ENCODE data around the gene GOT1. TPM values are rescaled to one million over a fixed set of nuclear protein-coding genes. Genes with fewer than 3 reads are reported as not detected.

The GOT1 gene
- total and polyA plus RNA-seq, 2 of the 8 experiments (the other 6 are each of a cell fraction or from before 2014, with no cell fraction given): 16.7 to 47.0 TPM

DNA sequence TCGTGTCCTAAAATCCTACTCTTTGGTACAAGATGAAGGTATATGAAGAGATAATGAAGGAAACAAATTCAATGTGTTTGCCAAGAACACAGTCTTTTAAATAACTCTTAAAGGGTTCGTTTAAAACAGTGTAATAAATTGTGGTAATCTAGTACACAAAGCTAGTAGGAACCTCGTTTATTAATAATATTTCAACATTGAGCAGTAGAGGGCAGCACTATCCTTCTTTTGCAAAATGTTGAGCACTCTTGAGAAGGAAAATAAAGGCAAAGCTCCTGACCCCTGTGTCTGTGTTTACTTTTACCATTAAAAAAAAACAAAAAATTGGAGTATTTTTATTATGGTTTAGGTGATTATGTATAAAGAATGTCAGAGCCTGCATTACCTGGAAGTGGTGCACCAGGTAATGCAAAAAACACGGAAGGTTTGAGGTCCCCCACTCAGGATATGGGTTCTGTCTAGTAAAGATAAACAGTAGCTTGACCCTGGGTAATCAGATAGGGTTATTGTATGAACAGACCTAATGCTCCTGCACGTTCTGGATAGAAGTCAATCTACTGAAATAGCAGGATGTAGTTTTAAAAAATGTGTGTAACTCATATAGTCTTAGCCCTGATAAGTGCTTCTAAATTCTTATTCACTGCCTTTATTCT, 5.7 kb upstream of the GOT1 start:
- H3K56ac ChIP-seq (replicated peaks; ENCODE audit: insufficient read length, low read depth, low read length): no peak overlapping the region
- H2BK20ac ChIP-seq (ENCODE audit: low read length): no peak overlapping the region
- H3K4me2 ChIP-seq (ENCODE audit: insufficient read depth in 1 of 2, low read depth in 2 of 2, low read length in 2 of 2): no peak overlapping the region
- no peak for FAIRE-seq
- no peak overlapping the region for H3K4ac ChIP-seq (replicated peaks; ENCODE audit: insufficient read length, low read depth, low read length)
- H4K5ac ChIP-seq (ENCODE audit: insufficient read length, low read depth, low read length): no peak overlapping the region
- no peaks in the 10 kb centered on the region for H3K27me3 ChIP-seq (replicated peaks in 1 of 4; ENCODE audit: control insufficient read depth in 3 of 4, extremely low read depth in 1 of 4, insufficient read depth in 3 of 4, low read length in 3 of 4)
- H3K27ac ChIP-seq (ENCODE audit: low read depth, low read length): no peak overlapping the region
- WGBS, 2 experiments (ENCODE audit: extremely low coverage in 1 of 2, insufficient coverage in 1 of 2, insufficient read length in 1 of 2, insufficient replicate concordance in 2 of 2, low coverage in 1 of 2, low lambda C conversion rate in 2 of 2, missing lambda C conversion rate in 1 of 2): 50% methylated on average over 5 of the region's 5 CpGs; no CpG with 5 or more reads in 1 of the 2 experiments
- no peak overlapping the region for H3K4me3 ChIP-seq (ENCODE audit: extremely low read depth in 1 of 4, insufficient read depth in 2 of 4, low read depth in 3 of 4, low read length in 4 of 4)
- H3K18ac ChIP-seq (ENCODE audit: extremely low read depth, low read length): no peak overlapping the region
- peaks cover 0 to 3% of the 10 kb centered on the region in 2 experiments for H4K20me1 ChIP-seq (replicated peaks in 1 of 2; ENCODE audit: control insufficient read depth in 1 of 2, insufficient read depth in 2 of 2, low read length in 2 of 2)
- no peak overlapping the region for H2BK120ac ChIP-seq (replicated peaks; ENCODE audit: low read depth, low read length)
- no peak overlapping the region for H3K23ac ChIP-seq (ENCODE audit: insufficient read length)
- no peaks in the 10 kb centered on the region for H3K4me1 ChIP-seq (replicated peaks in 1 of 4; ENCODE audit: control insufficient read depth in 3 of 4, insufficient read depth in 4 of 4, low read length in 3 of 4)
- no peaks in the 10 kb centered on the region for H3K9me3 ChIP-seq (ENCODE audit: insufficient read depth in 2 of 2, low read depth in 1 of 2, low read length in 1 of 2)
- no peak overlapping the region for H2AFZ ChIP-seq (ENCODE audit: low read length)
- no peak for TF ChIP-seq CEBPB (IDR thresholded peaks at IDR 0.05; ENCODE audit: low read depth, low read length)
- no peak for TF ChIP-seq KDM1A (IDR thresholded peaks at IDR 0.05; ENCODE audit: borderline replicate concordance, low read length)
- TF ChIP-seq HDAC6 (IDR thresholded peaks at IDR 0.05; ENCODE audit: low read depth, low read length): no peak
- TF ChIP-seq KDM5A (IDR thresholded peaks at IDR 0.05; ENCODE audit: low read length): no peak
- no peak for TF ChIP-seq ASH2L (IDR thresholded peaks at IDR 0.05; ENCODE audit: low read length)
- TF ChIP-seq RAD21 (IDR thresholded peaks at IDR 0.05 in 1 of 2, conservative IDR thresholded peaks at IDR 0.05 in 1 of 2; ENCODE audit: low read depth in 2 of 2, low read length in 2 of 2): peak; percentile 67 to 70
- no peak for TF ChIP-seq TEAD4 (IDR thresholded peaks at IDR 0.05; ENCODE audit: low read depth, low read length)
- TF ChIP-seq, protein P1, sequence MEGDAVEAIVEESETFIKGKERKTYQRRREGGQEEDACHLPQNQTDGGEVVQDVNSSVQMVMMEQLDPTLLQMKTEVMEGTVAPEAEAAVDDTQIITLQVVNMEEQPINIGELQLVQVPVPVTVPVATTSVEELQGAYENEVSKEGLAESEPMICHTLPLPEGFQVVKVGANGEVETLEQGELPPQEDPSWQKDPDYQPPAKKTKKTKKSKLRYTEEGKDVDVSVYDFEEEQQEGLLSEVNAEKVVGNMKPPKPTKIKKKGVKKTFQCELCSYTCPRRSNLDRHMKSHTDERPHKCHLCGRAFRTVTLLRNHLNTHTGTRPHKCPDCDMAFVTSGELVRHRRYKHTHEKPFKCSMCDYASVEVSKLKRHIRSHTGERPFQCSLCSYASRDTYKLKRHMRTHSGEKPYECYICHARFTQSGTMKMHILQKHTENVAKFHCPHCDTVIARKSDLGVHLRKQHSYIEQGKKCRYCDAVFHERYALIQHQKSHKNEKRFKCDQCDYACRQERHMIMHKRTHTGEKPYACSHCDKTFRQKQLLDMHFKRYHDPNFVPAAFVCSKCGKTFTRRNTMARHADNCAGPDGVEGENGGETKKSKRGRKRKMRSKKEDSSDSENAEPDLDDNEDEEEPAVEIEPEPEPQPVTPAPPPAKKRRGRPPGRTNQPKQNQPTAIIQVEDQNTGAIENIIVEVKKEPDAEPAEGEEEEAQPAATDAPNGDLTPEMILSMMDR (IDR thresholded peaks at IDR 0.05; ENCODE audit: control extremely low read depth in 1 of 3, insufficient read depth in 1 of 3, low read depth in 1 of 3, low read length in 3 of 3): peak in 2 of 3 experiments; percentile 38 to 40; a peak in 2 of 4 replicates
- H3K23me2 ChIP-seq (ENCODE audit: low read depth, low read length): peaks cover 4% of the 10 kb centered on the region
- POLR2A ChIA-PET (ENCODE audit: partially characterized antibody): interaction anchor here (1.0 to 2.0 kb wide), 3 partner anchors 10 to 14 kb away, joined by 3 to 6 read pairs (median 5); no protein-coding TSS in a partner anchor
- H2BK15ac ChIP-seq (ENCODE audit: low read length): no peak overlapping the region
- no peak overlapping the region for H3K14ac ChIP-seq (ENCODE audit: insufficient read length)
- 0 out of 2 replicates have a peak, but pooled peaks cover 2% of the 10 kb centered on the region for H3K79me1 ChIP-seq (ENCODE audit: low read depth, low read length)
- no peak overlapping the region for H2BK5ac ChIP-seq (ENCODE audit: low read depth, low read length)
- 0 out of 4 replicates have a peak, but pooled peaks cover 0 to 9% of the 10 kb centered on the region in 2 experiments for H3K79me2 ChIP-seq (ENCODE audit: control insufficient read depth in 1 of 2, insufficient read depth in 2 of 2, low read length in 2 of 2)
- no peak overlapping the region for H4K8ac ChIP-seq (ENCODE audit: extremely low read depth, insufficient read depth, low read length)
- DNase-seq (ENCODE audit: low read depth in 1 of 2, low spot score in 2 of 2): no peak
- CTCF ChIA-PET (ENCODE audit: partially characterized antibody): interaction anchor here (0.6 to 5.1 kb wide), 58 partner anchors 8 to 744 kb away, joined by 3 to 77 read pairs (median 4); partner anchors contain the start of gene NKX2-3
- H4K91ac ChIP-seq (replicated peaks; ENCODE audit: insufficient read length, low read length): no peak overlapping the region
- H2AK5ac ChIP-seq (ENCODE audit: low read depth, low read length): no peak overlapping the region
- no peak overlapping the region for H3K9ac ChIP-seq (replicated peaks in 1 of 4; ENCODE audit: extremely low read depth in 1 of 4, low read depth in 3 of 4, low read length in 3 of 4)
- no peak overlapping the region for H2BK12ac ChIP-seq (ENCODE audit: low read depth, low read length)
- no peaks in the 10 kb centered on the region for H3K36me3 ChIP-seq (ENCODE audit: control insufficient read depth in 2 of 4, insufficient read depth in 4 of 4, low read length in 3 of 4)

All from H1 (cell line).